K562 (cell line): Measurements from ENCODE around the gene PAQR8. TPM values are rescaled to one million over a fixed set of nuclear protein-coding genes. Genes with fewer than 3 reads are reported as not detected.

Experiments used
- CBX1 ChIP-seq: sonication (generic); IDR thresholded peaks from 2 replicates; pipeline ENCODE4 v1.6.1; 2016; ENCODE audit warnings: antibody characterized with exemption, low read depth, mild to moderate bottlenecking
- EP300 ChIP-seq: IDR thresholded peaks from 2 replicates; pipeline ENCODE4 v1.6.1; 2012; ENCODE audit warnings: low read length, improper control_type of control experiment
- FOXJ3 ChIP-seq: sonication (generic); formaldehyde crosslinking; IDR thresholded peaks from 2 replicates; pipeline ENCODE4 v1.4.0; 2020; ENCODE audit warnings: mild to moderate bottlenecking, missing genetic modification reagents
- GABPA ChIP-seq: fragments of 200-800 bp; sonication (Bioruptor generic); conservative IDR thresholded peaks from 2 replicates; pipeline ENCODE4 v1.6.1; 2016; ENCODE audit warnings: low read depth, missing genetic modification characterization, missing compliant biosample characterization
- GABPB2 ChIP-seq: fragments of 250-450 bp; sonication (Bioruptor Pico); conservative IDR thresholded peaks from 2 replicates; pipeline ENCODE4 v1.5.1; 2021; ENCODE audit warnings: mild to moderate bottlenecking
- HEY1 ChIP-seq: fragments of 250-450 bp; sonication (Bioruptor Pico); IDR thresholded peaks from 2 replicates; pipeline ENCODE4 v1.5.0; 2020; ENCODE audit warnings: mild to moderate bottlenecking, moderate library complexity, borderline replicate concordance
- HNRNPH1 ChIP-seq: fragments of 200-400 bp; formaldehyde crosslinking; optimal IDR thresholded peaks from 2 replicates; pipeline ENCODE3; 2017; ENCODE audit warnings: low read depth, mild to moderate bottlenecking, low read length, moderate library complexity
- MECOM ChIP-seq: fragments of 250-450 bp; sonication (Bioruptor Pico); IDR thresholded peaks from 2 replicates; pipeline ENCODE4 v1.8.0; 2022; ENCODE audit warnings: inconsistent platforms
- NR4A1 ChIP-seq, 2 experiments: fragments of 250-450 bp in 1 of 2; fragments of 450-650 bp in 1 of 2; sonication (Bioruptor Pico) in 1 of 2; IDR thresholded peaks; 2 replicates each; pipeline versions ENCODE4 v1.4.0 to v1.6.1; 2016 to 2020; ENCODE audit warnings: mild to moderate bottlenecking in 2 of 2, missing compliant biosample characterization in 1 of 2, missing genetic modification characterization in 1 of 2, moderate library complexity in 1 of 2
- SMAD1 ChIP-seq: fragments of 150-350 bp; IDR thresholded peaks from 2 replicates; pipeline ENCODE4 v1.6.1; 2014; ENCODE audit warnings: low read length, low read depth; ENCODE audit not compliant: partially characterized antibody
- ZNF165 ChIP-seq: fragments of 250-450 bp; sonication (Bioruptor Pico); IDR thresholded peaks from 2 replicates; pipeline ENCODE4 v1.4.0; 2020; ENCODE audit warnings: borderline replicate concordance
- ZNF316 ChIP-seq: fragments of 450-650 bp; IDR thresholded peaks from 2 replicates; pipeline ENCODE4 v1.6.1; 2016
- ZZZ3 ChIP-seq: fragments of 450-650 bp; IDR thresholded peaks from 2 replicates; pipeline ENCODE4 v1.6.1; 2016; ENCODE audit warnings: antibody characterized with exemption, mild to moderate bottlenecking, moderate library complexity
- polyA plus RNA-seq, 8 experiments: library from polyadenylated mRNA; depleted of rRNA in 4 of 8; stranded (reverse) in 5 of 8; unstranded in 3 of 8; fragments of >200 nt; fragmentation: Nextera tagmentation in 2 of 8; fragmentation: Illumina TruSeq in 1 of 8; extraction: Ambion mirVana in 2 of 8; extraction: Trizol in 1 of 8; gene quantifications; 2 replicates each; pipeline versions ENCODE4 v1.2.1 to v1.2.3, GENCODE V29; 2011 to 2014; ENCODE audit warnings: inconsistent platforms in 1 of 8, missing spikeins in 1 of 8
- total RNA-seq, 7 experiments: library from RNA; depleted of rRNA in 6 of 7; stranded (reverse); fragments of >200 nt in 6 of 7; fragmentation: Illumina TruSeq in 2 of 7; extraction: Trizol in 2 of 7; gene quantifications; 2 replicates each; pipeline versions ENCODE4 v1.2.1 to v1.2.3, GENCODE V29; 2011 to 2021; ENCODE audit warnings: low replicate concordance in 1 of 7
- TF ChIP-seq, protein P1 (sequence below): IDR thresholded peaks from 2 replicates; pipeline ENCODE4 v1.6.1; 2011; ENCODE audit warnings: borderline replicate concordance, low read depth, mild to moderate bottlenecking, moderate library complexity, low read length; ENCODE audit not compliant: insufficient read depth, poor library complexity, severe bottlenecking
- TF ChIP-seq, protein P2 (sequence below): fragments of 250-450 bp; sonication (Bioruptor Pico); IDR thresholded peaks from 2 replicates; pipeline ENCODE4 v1.9.0; 2021; ENCODE audit warnings: mild to moderate bottlenecking
- TF ChIP-seq, protein P3 (sequence below): fragments of 250-450 bp; sonication (Bioruptor Pico); IDR thresholded peaks from 2 replicates; pipeline ENCODE4 v1.8.0; 2021; ENCODE audit warnings: moderate library complexity, mild to moderate bottlenecking, inconsistent platforms
- TF ChIP-seq, protein P4 (sequence below): sonication (generic); formaldehyde crosslinking; IDR thresholded peaks from 2 replicates; pipeline ENCODE4 v1.8.0; 2023; ENCODE audit warnings: missing genetic modification reagents, mild to moderate bottlenecking, borderline replicate concordance
- TF ChIP-seq, protein P5 (sequence below): fragments of 450-650 bp; IDR thresholded peaks from 2 replicates; pipeline ENCODE4 v1.6.1; 2016
- TF ChIP-seq, protein P6 (sequence below): sonication (generic); formaldehyde crosslinking; IDR thresholded peaks from 2 replicates; pipeline ENCODE4 v1.8.0; 2022; ENCODE audit warnings: mild to moderate bottlenecking, missing genetic modification reagents

PAQR8 gene
- total and polyA plus RNA-seq, 9 of the 15 experiments (the other 6 are each of a cell fraction or from before 2014, with no cell fraction given) = 1.4 to 10.2 (median 3.5) TPM

DNA sequence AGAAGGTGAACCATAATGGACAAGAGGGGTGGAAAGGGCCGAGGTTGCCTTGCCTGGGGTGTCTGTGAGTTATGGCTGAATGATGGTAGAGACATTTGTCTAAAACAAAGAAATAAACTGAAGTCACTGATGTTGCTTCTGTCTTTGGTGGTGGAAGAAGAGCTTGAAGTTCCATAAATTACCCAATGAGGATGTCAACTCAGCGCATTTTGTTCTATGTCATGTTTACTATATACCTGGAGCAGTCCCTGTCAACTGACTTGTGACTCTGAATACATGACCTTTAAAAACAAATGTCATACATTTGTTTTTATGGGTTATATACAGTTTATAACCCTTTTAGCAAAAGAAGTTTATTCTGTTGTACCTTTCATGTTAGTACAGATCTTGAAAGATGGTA, 60.2 kb downstream of the PAQR8 start (continued):
- TF ChIP-seq, protein P1, sequence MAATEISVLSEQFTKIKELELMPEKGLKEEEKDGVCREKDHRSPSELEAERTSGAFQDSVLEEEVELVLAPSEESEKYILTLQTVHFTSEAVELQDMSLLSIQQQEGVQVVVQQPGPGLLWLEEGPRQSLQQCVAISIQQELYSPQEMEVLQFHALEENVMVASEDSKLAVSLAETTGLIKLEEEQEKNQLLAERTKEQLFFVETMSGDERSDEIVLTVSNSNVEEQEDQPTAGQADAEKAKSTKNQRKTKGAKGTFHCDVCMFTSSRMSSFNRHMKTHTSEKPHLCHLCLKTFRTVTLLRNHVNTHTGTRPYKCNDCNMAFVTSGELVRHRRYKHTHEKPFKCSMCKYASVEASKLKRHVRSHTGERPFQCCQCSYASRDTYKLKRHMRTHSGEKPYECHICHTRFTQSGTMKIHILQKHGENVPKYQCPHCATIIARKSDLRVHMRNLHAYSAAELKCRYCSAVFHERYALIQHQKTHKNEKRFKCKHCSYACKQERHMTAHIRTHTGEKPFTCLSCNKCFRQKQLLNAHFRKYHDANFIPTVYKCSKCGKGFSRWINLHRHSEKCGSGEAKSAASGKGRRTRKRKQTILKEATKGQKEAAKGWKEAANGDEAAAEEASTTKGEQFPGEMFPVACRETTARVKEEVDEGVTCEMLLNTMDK = no peak
- TF ChIP-seq SMAD1 = no peak
- no peak for TF ChIP-seq GABPA (tag)
- TF ChIP-seq, protein P2, sequence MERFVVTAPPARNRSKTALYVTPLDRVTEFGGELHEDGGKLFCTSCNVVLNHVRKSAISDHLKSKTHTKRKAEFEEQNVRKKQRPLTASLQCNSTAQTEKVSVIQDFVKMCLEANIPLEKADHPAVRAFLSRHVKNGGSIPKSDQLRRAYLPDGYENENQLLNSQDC (CRISPR knock-in tag) = no peak
- TF ChIP-seq, protein P3, sequence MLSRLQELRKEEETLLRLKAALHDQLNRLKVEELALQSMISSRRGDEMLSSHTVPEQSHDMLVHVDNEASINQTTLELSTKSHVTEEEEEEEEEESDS (CRISPR knock-in tag) = no peak
- no peak for TF ChIP-seq NR4A1 (CRISPR knock-in tag; IDR thresholded peaks at IDR 0.05)
- TF ChIP-seq NR4A1 (tag; IDR thresholded peaks at IDR 0.05) = no peak
- TF ChIP-seq, protein P4, sequence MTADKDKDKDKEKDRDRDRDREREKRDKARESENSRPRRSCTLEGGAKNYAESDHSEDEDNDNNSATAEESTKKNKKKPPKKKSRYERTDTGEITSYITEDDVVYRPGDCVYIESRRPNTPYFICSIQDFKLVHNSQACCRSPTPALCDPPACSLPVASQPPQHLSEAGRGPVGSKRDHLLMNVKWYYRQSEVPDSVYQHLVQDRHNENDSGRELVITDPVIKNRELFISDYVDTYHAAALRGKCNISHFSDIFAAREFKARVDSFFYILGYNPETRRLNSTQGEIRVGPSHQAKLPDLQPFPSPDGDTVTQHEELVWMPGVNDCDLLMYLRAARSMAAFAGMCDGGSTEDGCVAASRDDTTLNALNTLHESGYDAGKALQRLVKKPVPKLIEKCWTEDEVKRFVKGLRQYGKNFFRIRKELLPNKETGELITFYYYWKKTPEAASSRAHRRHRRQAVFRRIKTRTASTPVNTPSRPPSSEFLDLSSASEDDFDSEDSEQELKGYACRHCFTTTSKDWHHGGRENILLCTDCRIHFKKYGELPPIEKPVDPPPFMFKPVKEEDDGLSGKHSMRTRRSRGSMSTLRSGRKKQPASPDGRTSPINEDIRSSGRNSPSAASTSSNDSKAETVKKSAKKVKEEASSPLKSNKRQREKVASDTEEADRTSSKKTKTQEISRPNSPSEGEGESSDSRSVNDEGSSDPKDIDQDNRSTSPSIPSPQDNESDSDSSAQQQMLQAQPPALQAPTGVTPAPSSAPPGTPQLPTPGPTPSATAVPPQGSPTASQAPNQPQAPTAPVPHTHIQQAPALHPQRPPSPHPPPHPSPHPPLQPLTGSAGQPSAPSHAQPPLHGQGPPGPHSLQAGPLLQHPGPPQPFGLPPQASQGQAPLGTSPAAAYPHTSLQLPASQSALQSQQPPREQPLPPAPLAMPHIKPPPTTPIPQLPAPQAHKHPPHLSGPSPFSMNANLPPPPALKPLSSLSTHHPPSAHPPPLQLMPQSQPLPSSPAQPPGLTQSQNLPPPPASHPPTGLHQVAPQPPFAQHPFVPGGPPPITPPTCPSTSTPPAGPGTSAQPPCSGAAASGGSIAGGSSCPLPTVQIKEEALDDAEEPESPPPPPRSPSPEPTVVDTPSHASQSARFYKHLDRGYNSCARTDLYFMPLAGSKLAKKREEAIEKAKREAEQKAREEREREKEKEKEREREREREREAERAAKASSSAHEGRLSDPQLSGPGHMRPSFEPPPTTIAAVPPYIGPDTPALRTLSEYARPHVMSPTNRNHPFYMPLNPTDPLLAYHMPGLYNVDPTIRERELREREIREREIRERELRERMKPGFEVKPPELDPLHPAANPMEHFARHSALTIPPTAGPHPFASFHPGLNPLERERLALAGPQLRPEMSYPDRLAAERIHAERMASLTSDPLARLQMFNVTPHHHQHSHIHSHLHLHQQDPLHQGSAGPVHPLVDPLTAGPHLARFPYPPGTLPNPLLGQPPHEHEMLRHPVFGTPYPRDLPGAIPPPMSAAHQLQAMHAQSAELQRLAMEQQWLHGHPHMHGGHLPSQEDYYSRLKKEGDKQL (CRISPR knock-in tag) = no peak
- TF ChIP-seq, protein P5, sequence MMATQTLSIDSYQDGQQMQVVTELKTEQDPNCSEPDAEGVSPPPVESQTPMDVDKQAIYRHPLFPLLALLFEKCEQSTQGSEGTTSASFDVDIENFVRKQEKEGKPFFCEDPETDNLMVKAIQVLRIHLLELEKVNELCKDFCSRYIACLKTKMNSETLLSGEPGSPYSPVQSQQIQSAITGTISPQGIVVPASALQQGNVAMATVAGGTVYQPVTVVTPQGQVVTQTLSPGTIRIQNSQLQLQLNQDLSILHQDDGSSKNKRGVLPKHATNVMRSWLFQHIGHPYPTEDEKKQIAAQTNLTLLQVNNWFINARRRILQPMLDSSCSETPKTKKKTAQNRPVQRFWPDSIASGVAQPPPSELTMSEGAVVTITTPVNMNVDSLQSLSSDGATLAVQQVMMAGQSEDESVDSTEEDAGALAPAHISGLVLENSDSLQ = peak; percentile 24; the same call in 1 of the 2 replicates
- TF ChIP-seq, protein P6, sequence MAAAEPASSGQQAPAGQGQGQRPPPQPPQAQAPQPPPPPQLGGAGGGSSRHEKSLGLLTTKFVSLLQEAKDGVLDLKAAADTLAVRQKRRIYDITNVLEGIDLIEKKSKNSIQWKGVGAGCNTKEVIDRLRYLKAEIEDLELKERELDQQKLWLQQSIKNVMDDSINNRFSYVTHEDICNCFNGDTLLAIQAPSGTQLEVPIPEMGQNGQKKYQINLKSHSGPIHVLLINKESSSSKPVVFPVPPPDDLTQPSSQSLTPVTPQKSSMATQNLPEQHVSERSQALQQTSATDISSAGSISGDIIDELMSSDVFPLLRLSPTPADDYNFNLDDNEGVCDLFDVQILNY = no peak
- TF ChIP-seq MECOM (CRISPR knock-in tag) = no peak
- TF ChIP-seq HNRNPH1 = no peak
- TF ChIP-seq CBX1 = no peak
- TF ChIP-seq EP300 = no peak
- TF ChIP-seq FOXJ3 (CRISPR knock-in tag) = no peak
- no peak for TF ChIP-seq ZNF165 (CRISPR knock-in tag)
- no peak for TF ChIP-seq ZZZ3
- TF ChIP-seq HEY1 (CRISPR knock-in tag) = no peak
- TF ChIP-seq ZNF316 = peak; percentile 86
- TF ChIP-seq GABPB2 (CRISPR knock-in tag) = no peak
